Breast epithelium (tissue), 3 donors: ENCODE results near the gene NEURL1B.

Experiments used
- CTCF ChIP-seq, 3 donors: fragments of 450-650 bp; IDR thresholded peaks; one replicate each; pipeline ENCODE4 v1.5.1; 2016 to 2017; ENCODE audit warnings: antibody characterized with exemption in 3 of 3, mild to moderate bottlenecking in 3 of 3, moderate library complexity in 3 of 3
- POLR2A ChIP-seq: fragments of 450-650 bp; IDR thresholded peaks from one replicate; pipeline ENCODE4 v1.6.1; 2016; ENCODE audit warnings: antibody characterized with exemption, mild to moderate bottlenecking, moderate library complexity

GRCh38 chr5:172694541-172694940 is 53.5 kb downstream of the NEURL1B start:
- no peak for TF ChIP-seq POLR2A
- TF ChIP-seq CTCF (IDR thresholded peaks at IDR 0.05), result no peak
